Activated naive CD8-positive, alpha-beta T cell treated with anti-CD3 and anti-CD28 coated beads, Interleukin-2, amount 50 U/mL, for 16 hours (primary cell): ENCODE results near the gene DACH1.
"Not testable (repeated sequence)": the region's sequence is repeated elsewhere in the genome, so short reads cannot be mapped to it uniquely, and the experiment has no call there.

Experiments used
- DNase-seq: peaks from one replicate; pipeline ENCODE4 v3.0.0-alpha.2; 2020; ENCODE audit warnings: low read depth, low spot score

The DACH1 gene

GRCh38 chr13:71867131-71867814 is at the start of gene DACH1:
Gene DACH1, minus strand, starts transcription at chr13:71867204.
- DNase-seq: no peak

GRCh38 chr13:71913717-71914116 is 46.7 kb upstream of the DACH1 start:
- no peak for DNase-seq

GRCh38 chr13:71912524-71912923 is 45.5 kb upstream of the DACH1 start:
- DNase-seq: no peak

GRCh38 chr13:71906448-71906847 is 39.4 kb upstream of the DACH1 start:
- DNase-seq: no peak

GRCh38 chr13:71902676-71903075 is 35.7 kb upstream of the DACH1 start:
- DNase-seq: no peak

- DNase-seq: not testable (repeated sequence)
These were observed 26.5 kb upstream of the DACH1 start for GRCh38 chr13:71893506-71893905.

GRCh38 chr13:71886880-71887279 is 19.9 kb upstream of the DACH1 start:
- no peak for DNase-seq

- no peak for DNase-seq
These were observed 15.1 kb upstream of the DACH1 start for GRCh38 chr13:71882120-71882519.

GRCh38 chr13:71880753-71881541 is 13.9 kb upstream of the DACH1 start:
- no peak for DNase-seq

- no peak for DNase-seq
These were observed 12.9 kb upstream of the DACH1 start for GRCh38 chr13:71879808-71880344.

- DNase-seq: no peak
These were observed 12.1 kb upstream of the DACH1 start for GRCh38 chr13:71879129-71879535.

GRCh38 chr13:71877256-71877653 is 10.3 kb upstream of the DACH1 start:
- no peak for DNase-seq

- DNase-seq: no peak
These were observed 9.7 kb upstream of the DACH1 start for GRCh38 chr13:71876648-71877255.

GRCh38 chr13:71875823-71876222 is 8.8 kb upstream of the DACH1 start:
- DNase-seq: no peak

GRCh38 chr13:71874458-71874857 is 7.5 kb upstream of the DACH1 start:
- DNase-seq: no peak

GRCh38 chr13:71873418-71874247 is 6.6 kb upstream of the DACH1 start:
- DNase-seq: no peak

GRCh38 chr13:71871844-71872243 is 4.8 kb upstream of the DACH1 start:
- DNase-seq: no peak

GRCh38 chr13:71871176-71871754 is 4.3 kb upstream of the DACH1 start:
- DNase-seq: no peak

GRCh38 chr13:71870100-71870499 is 3.1 kb upstream of the DACH1 start:
- DNase-seq: no peak

- no peak for DNase-seq
These were observed 2.3 kb upstream of the DACH1 start for GRCh38 chr13:71869274-71869673.
